ENCODE measurements around the gene MYMK.

MYMK gene

DNA sequence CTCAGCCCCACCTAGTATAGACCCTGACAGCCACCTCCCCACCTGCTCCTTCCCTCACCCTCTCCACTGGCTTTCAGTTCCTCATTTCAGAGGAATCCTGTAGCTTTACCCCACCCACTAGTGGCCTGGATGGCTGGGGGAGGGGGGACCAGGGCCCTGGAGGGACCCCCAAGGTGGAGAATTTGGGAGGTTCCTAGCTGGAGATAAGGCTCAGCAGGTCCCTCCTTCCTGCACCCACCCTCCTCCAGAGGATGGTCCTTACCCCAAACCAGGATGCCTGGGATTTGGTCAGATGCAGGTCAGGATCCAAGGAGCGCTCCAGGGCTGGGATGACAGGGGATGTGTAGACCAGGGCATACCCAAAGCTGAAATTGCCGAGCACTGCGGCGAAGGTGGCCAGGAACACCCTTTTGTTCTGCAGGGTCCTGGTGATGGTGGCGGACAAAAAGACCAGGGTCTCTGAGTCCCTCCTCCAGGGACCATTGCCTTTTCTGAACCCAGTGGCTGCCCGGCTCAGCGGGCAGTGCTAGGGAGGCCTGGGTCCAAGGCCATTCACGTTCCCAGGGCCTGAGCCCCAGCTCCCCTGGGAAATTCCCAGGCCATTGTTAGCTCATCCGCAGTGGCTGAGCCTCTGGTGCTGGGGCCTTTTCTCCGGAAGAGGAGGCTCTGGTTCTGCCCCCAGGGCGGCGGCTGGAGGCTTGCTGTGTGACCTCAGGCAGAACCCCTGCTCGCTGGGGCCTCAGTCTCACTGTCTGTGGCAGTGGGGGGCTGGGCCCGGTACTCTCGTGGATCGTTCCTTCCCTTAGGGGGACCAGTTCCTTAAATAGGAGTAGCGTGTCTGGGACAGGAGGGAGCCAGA, 46.5 kb downstream of the MYMK start:
- H3K4me3 ChIP-seq (ENCODE audit: low read depth, low read length) = peak overlapping the region; percentile 59
- no peak for DNase-seq (ENCODE audit: low read depth, low spot score)
- in situ Hi-C loops (cut with HindIII; ENCODE audit: low sequenced_read_pairs) = no loop called here
- TF ChIP-seq CTCF (IDR thresholded peaks at IDR 0.05; ENCODE audit: low read depth, low read length) = no peak

GRCh38 chr9:133477461-133477860, 47.3 kb downstream of the MYMK start:
- H3K4me3 ChIP-seq (ENCODE audit: low read depth, low read length) = no peak overlapping the region
- no peak for TF ChIP-seq CTCF (IDR thresholded peaks at IDR 0.05; ENCODE audit: low read depth, low read length)
- DNase-seq (ENCODE audit: low read depth, low spot score) = no peak
- in situ Hi-C loops (cut with HindIII; ENCODE audit: low sequenced_read_pairs) = no loop called here

GRCh38 chr9:133476941-133477340, 47.8 kb downstream of the MYMK start:
- no peak for DNase-seq (ENCODE audit: low read depth, low spot score)
- in situ Hi-C loops (cut with HindIII; ENCODE audit: low sequenced_read_pairs) = no loop called here
- H3K4me3 ChIP-seq (ENCODE audit: low read depth, low read length) = no peak overlapping the region
- TF ChIP-seq CTCF (IDR thresholded peaks at IDR 0.05; ENCODE audit: low read depth, low read length) = no peak

- no peak overlapping the region for H3K4me3 ChIP-seq (ENCODE audit: low read depth, low read length)
- in situ Hi-C loops (cut with HindIII; ENCODE audit: low sequenced_read_pairs) = no loop called here
- DNase-seq (ENCODE audit: low read depth, low spot score) = no peak
- no peak for TF ChIP-seq CTCF (IDR thresholded peaks at IDR 0.05; ENCODE audit: low read depth, low read length)
These were observed 48.5 kb downstream of the MYMK start for GRCh38 chr9:133476036-133476931.

GRCh38 chr9:133475292-133476012, 49.3 kb downstream of the MYMK start:
- no peak for TF ChIP-seq CTCF (IDR thresholded peaks at IDR 0.05; ENCODE audit: low read depth, low read length)
- no peak overlapping the region for H3K4me3 ChIP-seq (ENCODE audit: low read depth, low read length)
- in situ Hi-C loops (cut with HindIII; ENCODE audit: low sequenced_read_pairs) = no loop called here
- no peak for DNase-seq (ENCODE audit: low read depth, low spot score)

DNA sequence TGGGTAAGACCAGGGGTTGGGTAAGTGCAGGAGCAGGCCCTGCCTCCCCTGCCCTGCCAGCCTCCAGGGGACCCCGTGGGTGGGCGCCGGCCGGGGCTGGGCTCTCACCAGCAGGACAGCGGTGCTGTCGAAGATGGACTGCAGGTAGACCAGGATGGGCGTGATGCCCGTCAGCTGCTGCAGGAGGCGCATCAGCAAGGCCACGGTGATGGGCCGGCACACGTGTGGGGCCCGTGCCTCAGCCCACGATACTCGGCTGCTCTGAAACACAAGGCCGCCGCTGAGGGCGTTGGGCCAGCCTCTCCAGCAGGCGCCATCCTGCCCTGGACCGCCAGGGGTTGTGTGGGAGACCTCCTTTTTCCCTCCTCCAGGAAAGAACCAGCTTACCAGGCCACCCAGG, 49.9 kb downstream of the MYMK start:
- DNase-seq (ENCODE audit: low read depth, low spot score) = no peak
- in situ Hi-C loops (cut with HindIII; ENCODE audit: low sequenced_read_pairs) = no loop called here
- TF ChIP-seq CTCF (IDR thresholded peaks at IDR 0.05; ENCODE audit: low read depth, low read length) = no peak
- H3K4me3 ChIP-seq (ENCODE audit: low read depth, low read length) = no peak overlapping the region

Measured in astrocyte of the spinal cord (primary cell).